Liver (tissue), 9 donors: Measurements from ENCODE around the gene PNKD. TPM values are rescaled to one million over a fixed set of nuclear protein-coding genes. Genes with fewer than 3 reads are reported as not detected.

Experiments used
- DNase-seq: peaks from one replicate; pipeline ENCODE4 v3.0.0-alpha.2; 2017; ENCODE audit warnings: low spot score
- H3K27ac ChIP-seq, 2 donors: one replicate each; pipeline ENCODE4 v1.7.0; 2013; ENCODE audit warnings: inconsistent platforms in 2 of 2, low read length in 2 of 2, control low read depth in 1 of 2, low read depth in 1 of 2, mild to moderate bottlenecking in 1 of 2
- H3K27me3 ChIP-seq, 4 donors: one replicate each; pipeline versions ENCODE4 v1.6.1 to v1.7.0; 2013; ENCODE audit warnings: low read length in 3 of 4, inconsistent platforms in 1 of 4, mild to moderate bottlenecking in 1 of 4, moderate library complexity in 1 of 4; ENCODE audit not compliant: control insufficient read depth in 4 of 4, insufficient read depth in 4 of 4
- H3K36me3 ChIP-seq, 4 donors: one replicate each; pipeline versions ENCODE4 v1.6.1 to v1.7.0; 2013; ENCODE audit warnings: low read length in 3 of 4, mild to moderate bottlenecking in 3 of 4, low read depth in 1 of 4, moderate library complexity in 1 of 4; ENCODE audit not compliant: control insufficient read depth in 4 of 4, insufficient read depth in 3 of 4
- H3K4me1 ChIP-seq, 4 donors: one replicate each; pipeline versions ENCODE4 v1.6.1 to v1.7.0; 2013; ENCODE audit warnings: low read length in 3 of 4, mild to moderate bottlenecking in 3 of 4, moderate library complexity in 1 of 4; ENCODE audit not compliant: control insufficient read depth in 4 of 4, insufficient read depth in 4 of 4
- H3K4me3 ChIP-seq, 3 donors: one replicate each; pipeline versions ENCODE4 v1.6.1 to v1.7.0; 2013; ENCODE audit warnings: low read length in 3 of 3, control low read depth in 1 of 3, low read depth in 1 of 3, mild to moderate bottlenecking in 1 of 3
- H3K9ac ChIP-seq, 2 donors: one replicate each; pipeline ENCODE4 v1.7.0; 2013; ENCODE audit warnings: low read length in 2 of 2, mild to moderate bottlenecking in 2 of 2, moderate library complexity in 2 of 2, control low read depth in 1 of 2, low read depth in 1 of 2
- H3K9me3 ChIP-seq, 4 donors: one replicate each; pipeline versions ENCODE4 v1.6.1 to v1.7.0; 2013; ENCODE audit warnings: low read length in 3 of 4; ENCODE audit not compliant: control insufficient read depth in 4 of 4
- ATF3 ChIP-seq: IDR thresholded peaks from 2 replicates; pipeline ENCODE4 v1.6.1; 2016; ENCODE audit warnings: antibody characterized with exemption
- CTCF ChIP-seq: fragments of 150-350 bp; IDR thresholded peaks from 2 replicates; pipeline ENCODE4 v1.5.1; 2017; ENCODE audit warnings: improper control_type of control experiment, low read depth, low read length; ENCODE audit not compliant: missing input control
- EGR1 ChIP-seq, 2 donors: IDR thresholded peaks; 2 replicates each; pipeline ENCODE4 v1.6.1; 2016 to 2018; ENCODE audit warnings: antibody characterized with exemption in 2 of 2, low read depth in 2 of 2
- FOXA1 ChIP-seq: IDR thresholded peaks from 2 replicates; pipeline ENCODE4 v1.6.1; 2016; ENCODE audit warnings: antibody characterized with exemption
- FOXA2 ChIP-seq: IDR thresholded peaks from 2 replicates; pipeline ENCODE4 v1.6.1; 2016; ENCODE audit warnings: antibody characterized with exemption
- GABPA ChIP-seq, 2 donors: IDR thresholded peaks in 1 of 2; conservative IDR thresholded peaks in 1 of 2; 2 replicates each; pipeline ENCODE4 v1.6.1; 2016; ENCODE audit warnings: antibody characterized with exemption in 2 of 2, mild to moderate bottlenecking in 1 of 2, moderate library complexity in 1 of 2
- HNF4A ChIP-seq, 2 donors: conservative IDR thresholded peaks; 2 replicates each; pipeline ENCODE4 v1.6.1; 2016; ENCODE audit warnings: antibody characterized with exemption in 2 of 2, mild to moderate bottlenecking in 2 of 2
- HNF4G ChIP-seq: IDR thresholded peaks from 2 replicates; pipeline ENCODE4 v1.6.1; 2016; ENCODE audit warnings: antibody characterized with exemption
- JUND ChIP-seq, 2 donors: IDR thresholded peaks; 2 replicates each; pipeline ENCODE4 v1.6.1; 2016; ENCODE audit warnings: antibody characterized with exemption in 2 of 2
- MAX ChIP-seq: IDR thresholded peaks from 2 replicates; pipeline ENCODE4 v1.6.1; 2016; ENCODE audit warnings: antibody characterized with exemption
- NR2F2 ChIP-seq: IDR thresholded peaks from 2 replicates; pipeline ENCODE4 v1.6.1; 2016; ENCODE audit warnings: antibody characterized with exemption
- RAD21 ChIP-seq, 2 donors: IDR thresholded peaks; 2 replicates each; pipeline ENCODE4 v1.6.1; 2016; ENCODE audit warnings: antibody characterized with exemption in 2 of 2, mild to moderate bottlenecking in 2 of 2
- REST ChIP-seq: IDR thresholded peaks from 2 replicates; pipeline ENCODE4 v1.6.1; 2016; ENCODE audit warnings: antibody characterized with exemption, mild to moderate bottlenecking
- RXRA ChIP-seq, 2 donors: IDR thresholded peaks; 2 replicates each; pipeline ENCODE4 v1.6.1; 2017 to 2018; ENCODE audit warnings: antibody characterized with exemption in 2 of 2, mild to moderate bottlenecking in 1 of 2
- SP1 ChIP-seq: IDR thresholded peaks from 2 replicates; pipeline ENCODE4 v1.6.1; 2018; ENCODE audit warnings: antibody characterized with exemption, mild to moderate bottlenecking
- TAF1 ChIP-seq: conservative IDR thresholded peaks from 2 replicates; pipeline ENCODE4 v1.6.1; 2016; ENCODE audit warnings: antibody characterized with exemption, mild to moderate bottlenecking
- YY1 ChIP-seq: IDR thresholded peaks from 2 replicates; pipeline ENCODE4 v1.6.1; 2016; ENCODE audit warnings: antibody characterized with exemption, mild to moderate bottlenecking
- ZBTB33 ChIP-seq: IDR thresholded peaks from 2 replicates; pipeline ENCODE4 v1.6.1; 2016; ENCODE audit warnings: antibody characterized with exemption
- WGBS: extraction: QIAGEN DNeasy Blood & Tissue Kit; methylation state at CpG from one replicate; pipeline ENCODE4 v1.1.7; 2013; 5-methylcytosine and 5-hydroxymethylcytosine counted together
- polyA plus RNA-seq, 2 donors: library from polyadenylated mRNA; stranded (reverse) in 1 of 2; unstranded in 1 of 2; fragments of 200-250 nt in 1 of 2; fragments of >200 nt in 1 of 2; fragmentation: Nextera tagmentation in 1 of 2; extraction: Ambion mirVana in 1 of 2; gene quantifications; one replicate each; pipeline versions ENCODE4 v1.2.1 to v1.2.3, GENCODE V29; 2013 to 2015
- total RNA-seq, 2 donors: library from RNA; depleted of rRNA; stranded (reverse); fragments of >200 nt; gene quantifications; one replicate each; pipeline ENCODE4 v1.2.3, GENCODE V29; 2014
- donor health status: healthy.
- donor health status: healthy.
- donor health status: healthy.
- donor health status: healthy.
- donor health status: healthy.

Gene PNKD
- total and polyA plus RNA-seq, 4 donors: 28.5 to 161 (median 94.9) TPM

- 96% methylated on average over 8 of the region's 8 CpGs for WGBS
- TF ChIP-seq SP1 (no peak), ATF3 (no peak), REST (no peak), MAX (no peak), EGR1 (IDR thresholded peaks at IDR 0.05; ENCODE audit: low read depth in 2 of 2) (no peak), FOXA2 (no peak), TAF1 (no peak), ZBTB33 (no peak), HNF4G (no peak), JUND (IDR thresholded peaks at IDR 0.05) (no peak), FOXA1 (no peak), YY1 (no peak), GABPA (IDR thresholded peaks at IDR 0.05 in 1 of 2, conservative IDR thresholded peaks at IDR 0.05 in 1 of 2) (no peak), NR2F2 (no peak), CTCF (no peak), RXRA (IDR thresholded peaks at IDR 0.05) (no peak), HNF4A (conservative IDR thresholded peaks at IDR 0.05) (no peak), RAD21 (IDR thresholded peaks at IDR 0.05) (no peak)
- H3K9me3 ChIP-seq: no peaks in the 10 kb centered on the region
- H3K4me1 ChIP-seq: no peaks in the 10 kb centered on the region
- peaks cover 14 to 39% (median 20%) of the 10 kb centered on the region in 4 donors for H3K36me3 ChIP-seq
- no peak overlapping the region for H3K9ac ChIP-seq
- no peak overlapping the region for H3K4me3 ChIP-seq
- no peak overlapping the region for H3K27ac ChIP-seq
- no peak for DNase-seq
- no peaks in the 10 kb centered on the region for H3K27me3 ChIP-seq
Observed at GRCh38 chr2:218341381-218341780, 71.1 kb downstream of the PNKD start.
